GM19372 (cell line): ENCODE measurements around the gene DAB2IP.
"Not testable (repeated sequence)": the region's sequence is repeated elsewhere in the genome, so short reads cannot be mapped to it uniquely, and the experiment has no call there.

ENCODE experiments used
- ATAC-seq: cut with Tn5 transposase; IDR thresholded peaks from one replicate; pipeline ENCODE4 v1.9.1; 2021; ENCODE audit warnings: mild to moderate bottlenecking, low read depth, moderate library complexity; ENCODE audit not compliant: unreplicated experiment

Gene DAB2IP

GRCh38 chr9:121737481-121737931 is 86.1 kb downstream of the DAB2IP start:
- no peak for ATAC-seq

- ATAC-seq: no peak
Observed at GRCh38 chr9:121738411-121738810, 87.0 kb downstream of the DAB2IP start.

GRCh38 chr9:121738968-121739367 is 87.5 kb downstream of the DAB2IP start:
- ATAC-seq: no peak

- no peak for ATAC-seq
Observed at GRCh38 chr9:121739971-121740370, 88.5 kb downstream of the DAB2IP start.

GRCh38 chr9:121741228-121741918 is 89.9 kb downstream of the DAB2IP start:
- no peak for ATAC-seq

- not testable (repeated sequence) for ATAC-seq
Observed at GRCh38 chr9:121741919-121742283, 90.5 kb downstream of the DAB2IP start.

GRCh38 chr9:121742923-121743322 is 91.5 kb downstream of the DAB2IP start:
- no peak for ATAC-seq

- no peak for ATAC-seq
Observed at GRCh38 chr9:121743441-121744001, 92.1 kb downstream of the DAB2IP start.

- ATAC-seq: no peak
Observed at GRCh38 chr9:121744002-121744686, 92.7 kb downstream of the DAB2IP start.

GRCh38 chr9:121744687-121745395 is 93.4 kb downstream of the DAB2IP start:
- no peak for ATAC-seq

- no peak for ATAC-seq
Observed at GRCh38 chr9:121745396-121745695, 93.9 kb downstream of the DAB2IP start.

GRCh38 chr9:121746411-121746810 is 95.0 kb downstream of the DAB2IP start:
- ATAC-seq: no peak

GRCh38 chr9:121746866-121747265 is 95.4 kb downstream of the DAB2IP start:
- ATAC-seq: no peak

- no peak for ATAC-seq
Observed at GRCh38 chr9:121748074-121748473, 96.6 kb downstream of the DAB2IP start.

- no peak for ATAC-seq
Observed at GRCh38 chr9:121748727-121749423, 97.4 kb downstream of the DAB2IP start.

GRCh38 chr9:121749614-121750013 is 98.2 kb downstream of the DAB2IP start:
- no peak for ATAC-seq

GRCh38 chr9:121750259-121750714 is 98.9 kb downstream of the DAB2IP start:
- no peak for ATAC-seq

- no peak for ATAC-seq
Observed at GRCh38 chr9:121750715-121751623, 99.5 kb downstream of the DAB2IP start.

- ATAC-seq: no peak
Observed at GRCh38 chr9:121751686-121752445, 100.4 kb downstream of the DAB2IP start.
